C4-2B (cell line): ENCODE results near the gene RFNG.

ENCODE experiments used
- ZFX ChIP-seq: fragments of 450-650 bp; IDR thresholded peaks from 2 replicates; pipeline ENCODE4 v1.6.1; 2017
- TF ChIP-seq, protein P1 (sequence below): fragments of 450-650 bp; conservative IDR thresholded peaks from 2 replicates; pipeline ENCODE4 v1.5.1; 2017; ENCODE audit warnings: mild to moderate bottlenecking

DNA sequence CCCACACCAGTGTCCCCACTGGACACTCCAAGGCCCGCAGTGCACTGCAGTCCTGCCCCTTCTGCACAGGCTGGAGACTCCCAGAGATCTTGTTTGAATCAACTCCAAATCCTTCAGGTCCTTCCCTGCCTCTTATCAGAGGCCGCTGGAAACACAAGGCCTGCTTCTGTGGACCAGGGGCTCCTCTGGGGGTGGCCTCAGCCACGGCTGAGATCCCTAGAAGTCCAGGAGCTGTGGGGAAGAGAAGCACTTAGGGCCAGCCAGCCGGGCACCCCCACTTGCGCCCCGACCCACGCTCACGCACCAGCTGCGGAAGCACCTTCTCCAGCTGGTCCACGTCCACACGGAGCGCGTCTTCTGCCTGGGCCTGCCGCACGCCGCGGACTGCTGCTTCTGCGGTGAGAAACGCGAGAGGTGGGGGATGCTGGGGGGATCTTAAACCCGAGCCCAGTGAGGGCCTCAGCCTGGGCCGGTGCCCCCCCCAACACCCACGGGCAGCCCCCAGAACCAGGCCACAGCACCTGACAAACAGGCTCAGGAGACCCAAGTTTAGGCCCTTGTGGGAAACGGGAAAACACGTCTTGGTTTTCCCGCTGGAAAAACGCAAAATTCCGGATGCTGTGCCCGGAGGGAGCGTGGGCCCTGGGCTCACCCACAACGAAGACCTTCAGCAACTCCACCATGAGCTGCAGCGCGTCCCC is 32.5 kb downstream of the RFNG start:
- TF ChIP-seq, protein P1, sequence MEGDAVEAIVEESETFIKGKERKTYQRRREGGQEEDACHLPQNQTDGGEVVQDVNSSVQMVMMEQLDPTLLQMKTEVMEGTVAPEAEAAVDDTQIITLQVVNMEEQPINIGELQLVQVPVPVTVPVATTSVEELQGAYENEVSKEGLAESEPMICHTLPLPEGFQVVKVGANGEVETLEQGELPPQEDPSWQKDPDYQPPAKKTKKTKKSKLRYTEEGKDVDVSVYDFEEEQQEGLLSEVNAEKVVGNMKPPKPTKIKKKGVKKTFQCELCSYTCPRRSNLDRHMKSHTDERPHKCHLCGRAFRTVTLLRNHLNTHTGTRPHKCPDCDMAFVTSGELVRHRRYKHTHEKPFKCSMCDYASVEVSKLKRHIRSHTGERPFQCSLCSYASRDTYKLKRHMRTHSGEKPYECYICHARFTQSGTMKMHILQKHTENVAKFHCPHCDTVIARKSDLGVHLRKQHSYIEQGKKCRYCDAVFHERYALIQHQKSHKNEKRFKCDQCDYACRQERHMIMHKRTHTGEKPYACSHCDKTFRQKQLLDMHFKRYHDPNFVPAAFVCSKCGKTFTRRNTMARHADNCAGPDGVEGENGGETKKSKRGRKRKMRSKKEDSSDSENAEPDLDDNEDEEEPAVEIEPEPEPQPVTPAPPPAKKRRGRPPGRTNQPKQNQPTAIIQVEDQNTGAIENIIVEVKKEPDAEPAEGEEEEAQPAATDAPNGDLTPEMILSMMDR = no peak
- TF ChIP-seq ZFX = no peak
